HG03457 (cell line): ENCODE measurements around the gene NRXN3.

ENCODE experiments used
- ATAC-seq: cut with Tn5 transposase; IDR thresholded peaks from one replicate; pipeline ENCODE4 v1.9.1; 2021; ENCODE audit warnings: moderate number of reproducible peaks; ENCODE audit not compliant: unreplicated experiment

NRXN3 gene

GRCh38 chr14:78700236-78700635, 530.1 kb downstream of the NRXN3 start:
- ATAC-seq, result no peak

- ATAC-seq, result no peak
Measured at GRCh38 chr14:78701246-78701645, 531.1 kb downstream of the NRXN3 start.

DNA sequence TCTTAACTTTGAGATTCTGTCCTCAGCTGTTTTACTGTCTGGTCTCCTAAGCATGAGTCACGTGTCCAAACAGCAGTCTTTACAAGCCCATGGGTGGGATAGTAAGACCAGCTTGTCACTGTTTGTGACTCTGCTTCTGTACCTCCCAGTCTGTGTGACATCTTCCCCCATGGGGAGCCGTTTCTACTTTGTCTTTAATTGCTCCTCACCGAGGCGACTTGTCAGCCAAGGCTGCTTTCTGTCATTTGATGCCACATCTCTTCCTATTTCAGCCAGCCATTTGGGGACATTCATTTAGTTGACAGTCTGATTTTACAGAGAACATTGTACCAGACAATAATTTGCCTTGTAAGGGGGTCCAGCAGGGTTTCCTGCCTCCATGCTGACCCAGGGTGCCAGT, 534.8 kb downstream of the NRXN3 start:
- ATAC-seq, result no peak

GRCh38 chr14:78705989-78706388, 535.8 kb downstream of the NRXN3 start:
- ATAC-seq, result no peak

GRCh38 chr14:78709795-78710557, 539.8 kb downstream of the NRXN3 start:
- ATAC-seq, result no peak

DNA sequence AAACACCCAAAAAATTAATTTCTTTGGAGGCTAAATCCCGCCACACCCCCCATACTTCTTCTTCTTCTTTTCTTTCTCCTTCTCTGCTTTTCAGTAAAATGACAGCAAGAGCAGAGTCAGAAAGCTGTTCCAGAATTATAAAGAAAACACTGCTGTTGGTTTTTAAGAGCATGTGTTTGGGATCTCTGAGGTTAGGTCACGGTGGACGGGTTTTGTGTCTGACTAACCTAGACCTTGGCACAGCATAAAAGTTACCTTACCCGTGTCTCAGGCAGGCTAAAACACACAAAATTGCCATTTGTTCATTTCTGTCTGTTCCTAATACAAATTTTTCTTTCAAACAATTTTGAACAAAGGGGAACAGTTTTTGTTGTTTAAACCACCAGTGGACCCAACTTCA, 540.8 kb downstream of the NRXN3 start:
- ATAC-seq, result no peak

DNA sequence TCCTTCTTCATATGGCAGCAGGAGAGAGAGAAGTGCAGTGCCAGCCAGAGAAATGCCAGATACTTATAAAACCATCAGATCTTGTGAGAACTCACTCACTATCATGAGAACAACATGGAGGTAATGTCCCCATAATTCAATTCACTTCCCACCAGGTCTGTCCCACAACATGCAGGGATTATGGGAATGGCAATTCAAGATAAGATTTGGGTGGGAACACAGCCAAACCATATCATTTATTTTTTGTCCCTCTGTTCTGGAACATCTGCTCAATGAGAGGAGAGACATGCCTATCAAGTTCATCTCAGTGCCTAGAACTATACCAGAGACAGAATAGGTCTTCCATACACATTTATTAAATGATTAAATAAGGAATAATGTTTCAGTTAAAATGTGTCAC, 543.5 kb downstream of the NRXN3 start:
- no peak for ATAC-seq

DNA sequence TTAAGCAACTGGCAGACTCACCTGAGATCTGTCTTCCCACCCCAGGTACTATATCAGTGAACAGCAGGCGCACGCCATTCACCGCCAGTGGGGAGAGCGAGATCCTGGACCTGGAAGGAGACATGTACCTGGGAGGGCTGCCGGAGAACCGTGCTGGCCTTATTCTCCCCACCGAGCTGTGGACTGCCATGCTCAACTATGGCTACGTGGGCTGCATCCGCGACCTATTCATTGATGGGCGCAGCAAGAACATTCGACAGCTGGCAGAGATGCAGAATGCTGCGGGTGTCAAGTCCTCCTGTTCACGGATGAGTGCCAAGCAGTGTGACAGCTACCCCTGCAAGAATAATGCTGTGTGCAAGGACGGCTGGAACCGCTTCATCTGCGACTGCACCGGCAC, 544.5 kb downstream of the NRXN3 start:
- no peak for ATAC-seq

GRCh38 chr14:78721756-78722480, 551.7 kb downstream of the NRXN3 start:
- no peak for ATAC-seq

DNA sequence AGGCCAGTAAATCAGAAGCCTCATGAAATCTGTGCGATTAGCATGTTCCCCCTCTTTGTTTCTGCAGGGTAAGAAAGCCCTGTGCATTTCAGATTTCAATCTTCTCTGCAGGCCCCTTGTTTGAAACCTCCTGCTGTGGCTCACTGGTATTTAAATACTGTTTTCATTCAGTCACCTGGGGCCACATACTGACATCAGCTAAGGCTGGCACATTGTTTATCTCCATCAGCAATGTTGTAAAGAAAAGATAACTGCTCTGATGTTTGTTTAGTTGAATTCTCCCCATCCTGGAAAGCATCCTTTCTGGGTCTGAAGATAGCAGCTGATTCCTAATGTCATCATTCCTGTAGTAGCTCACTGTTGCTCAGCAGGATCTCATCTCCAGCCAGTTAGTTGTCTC, 554.9 kb downstream of the NRXN3 start:
- no peak for ATAC-seq

DNA sequence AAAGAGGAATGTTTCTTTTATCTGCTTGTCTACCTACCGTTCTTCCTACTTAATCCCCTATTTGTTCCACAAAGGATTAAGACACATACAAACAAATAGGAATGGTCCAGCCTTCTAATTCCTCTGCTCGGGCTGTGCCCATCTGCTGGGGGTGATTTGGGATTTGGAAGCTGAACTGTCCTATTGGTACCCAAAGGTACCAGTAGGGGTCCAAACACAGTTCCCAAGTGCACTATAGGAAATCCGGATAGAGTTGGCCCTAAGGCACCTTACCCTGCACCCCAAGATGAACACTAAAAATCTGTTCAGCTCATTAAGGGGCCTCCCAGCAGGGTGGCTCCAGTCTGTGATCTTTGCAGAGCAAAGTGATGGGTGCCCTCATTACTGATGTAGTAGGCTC, 566.9 kb downstream of the NRXN3 start:
- no peak for ATAC-seq

DNA sequence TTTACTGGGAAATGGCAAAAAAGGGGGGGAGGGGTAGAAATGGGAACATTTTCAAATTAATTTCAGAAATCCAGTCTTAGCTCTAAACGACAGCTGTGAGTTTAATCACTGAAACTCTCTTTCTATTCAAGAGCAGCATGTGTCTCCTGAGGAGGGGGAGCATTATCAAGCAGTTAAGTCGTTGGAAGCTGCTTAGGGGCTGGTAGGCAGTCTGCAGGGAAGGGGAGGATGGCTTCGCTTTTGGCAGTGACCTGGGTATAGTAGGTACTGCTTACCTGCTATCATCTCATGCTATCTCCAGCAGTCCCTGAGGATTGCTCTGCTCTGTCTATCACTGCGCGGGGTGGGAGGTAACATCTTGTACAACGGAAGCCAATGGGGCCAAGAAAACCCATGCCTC, 567.4 kb downstream of the NRXN3 start:
- ATAC-seq, result no peak

- ATAC-seq, result no peak
Measured at GRCh38 chr14:78746086-78746595, 576.0 kb downstream of the NRXN3 start.

GRCh38 chr14:78747813-78748212, 577.6 kb downstream of the NRXN3 start:
- no peak for ATAC-seq

GRCh38 chr14:78752518-78753188, 582.5 kb downstream of the NRXN3 start:
- ATAC-seq, result no peak

DNA sequence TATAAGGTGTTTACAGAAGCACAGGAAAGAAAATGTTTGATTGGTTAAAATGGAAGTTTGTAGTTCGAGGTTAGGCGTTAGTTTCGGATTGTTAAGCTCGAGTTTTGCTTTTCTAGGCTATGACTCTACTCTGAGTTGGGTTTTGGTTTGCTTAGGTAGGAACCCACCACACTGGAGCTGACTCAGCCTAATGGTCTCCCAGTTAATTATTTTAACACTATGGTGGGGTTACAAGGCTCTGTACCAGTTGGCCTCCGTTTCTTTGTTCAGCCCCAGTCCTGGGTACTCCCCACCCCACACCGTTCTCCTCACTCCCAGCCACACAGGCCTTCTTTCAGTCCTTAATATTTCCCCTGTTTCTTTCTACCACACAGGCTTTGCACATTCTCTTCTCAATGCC, 583.9 kb downstream of the NRXN3 start:
- no peak for ATAC-seq

DNA sequence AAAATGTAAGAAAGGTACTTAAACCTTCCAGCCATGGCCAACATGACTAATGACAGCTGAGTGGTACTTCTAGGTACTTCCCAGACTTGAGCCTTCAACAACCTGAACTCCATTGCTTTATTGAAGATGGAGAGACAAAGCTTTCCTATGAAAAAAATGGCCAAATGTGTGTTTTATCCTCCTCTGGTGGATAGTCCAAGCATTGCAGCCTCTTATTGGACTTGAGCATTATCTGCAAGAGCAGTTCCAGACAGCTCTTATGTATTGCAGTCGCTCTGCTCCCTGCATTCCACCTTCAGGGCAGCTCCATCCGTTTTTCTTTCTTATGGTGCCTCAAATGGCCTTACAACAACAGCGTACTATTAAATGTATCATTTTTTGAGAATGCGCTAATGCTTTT, 588.2 kb downstream of the NRXN3 start:
- no peak for ATAC-seq

DNA sequence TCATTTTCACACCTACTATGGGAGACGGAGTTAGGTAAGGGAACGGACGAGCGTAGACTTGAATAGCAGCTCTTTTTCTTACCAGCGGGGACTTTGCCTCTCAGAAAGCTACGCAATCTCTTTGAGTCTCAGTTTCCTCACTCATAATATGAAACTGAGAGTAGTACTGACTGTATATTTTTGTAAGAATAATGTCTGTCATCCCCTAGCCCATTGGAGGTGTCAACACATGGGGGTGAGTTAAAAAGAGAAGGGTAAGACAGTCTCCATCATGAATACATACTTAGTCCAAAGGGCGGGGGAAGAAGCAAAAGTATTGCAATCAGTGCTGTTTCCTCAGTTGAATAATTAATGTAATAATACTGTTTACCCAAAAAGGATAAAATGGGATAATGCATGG, 592.2 kb downstream of the NRXN3 start:
- no peak for ATAC-seq

DNA sequence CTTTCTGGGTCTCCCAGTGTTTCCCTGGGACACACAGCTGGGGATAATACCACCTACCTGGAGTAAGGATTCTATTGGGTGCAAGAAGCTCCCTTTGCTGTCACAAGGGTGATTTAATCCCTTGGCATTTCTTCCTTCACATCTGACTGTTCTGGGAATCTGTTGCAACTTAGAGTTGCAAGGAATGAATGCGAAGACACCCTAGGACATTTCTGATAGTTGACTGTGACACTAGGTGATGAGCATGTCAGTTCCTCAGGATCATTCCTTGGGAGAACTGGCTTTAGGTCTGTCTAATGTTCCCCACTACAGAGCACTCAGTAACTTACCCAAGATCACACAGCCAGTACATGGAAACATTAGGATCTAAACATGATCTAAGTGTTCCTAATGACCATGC, 593.6 kb downstream of the NRXN3 start:
- no peak for ATAC-seq

- ATAC-seq, result no peak
Measured at GRCh38 chr14:78764240-78764639, 594.1 kb downstream of the NRXN3 start.

DNA sequence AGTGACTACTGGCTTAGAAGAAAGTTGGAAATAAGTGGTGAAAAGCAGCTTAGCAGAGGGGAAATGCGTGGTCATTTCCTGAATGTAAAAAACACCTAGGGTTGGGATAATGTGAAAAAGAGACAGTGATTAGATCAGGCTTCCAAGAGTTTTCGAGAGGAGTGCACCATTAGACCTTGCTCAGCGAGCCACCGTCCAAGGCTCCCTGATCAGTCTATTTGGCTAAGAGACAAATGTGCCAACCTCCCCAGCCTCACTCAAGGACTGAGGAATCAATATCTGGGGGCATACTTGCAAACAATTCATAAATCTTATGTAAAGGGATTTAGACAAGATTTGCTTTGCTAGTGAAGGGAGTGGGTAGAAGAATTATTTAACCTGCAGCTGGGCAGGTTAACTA, 594.5 kb downstream of the NRXN3 start:
- ATAC-seq, result no peak

DNA sequence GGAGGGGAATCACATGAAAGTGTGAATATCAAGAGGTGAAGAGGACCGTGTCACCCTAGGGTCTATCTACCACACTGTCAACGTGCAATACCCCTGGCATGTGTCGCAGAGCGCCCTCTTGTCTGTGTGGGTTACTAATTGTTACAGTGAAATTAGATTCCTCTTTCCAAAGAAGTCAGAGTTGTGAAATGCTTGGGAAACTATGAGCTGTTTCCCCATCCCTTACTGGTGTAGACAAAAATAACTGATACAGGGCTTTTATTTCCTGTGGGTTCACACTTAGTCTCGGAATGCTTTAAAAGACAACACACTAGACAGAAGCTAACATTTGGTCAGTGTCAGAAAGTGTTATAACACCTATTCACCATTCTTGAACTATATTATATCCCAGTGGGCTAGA, 597.3 kb downstream of the NRXN3 start:
- ATAC-seq, result no peak
